Measurements from ENCODE around the gene IGF1R. TPM values are rescaled to one million over a fixed set of nuclear protein-coding genes. Genes with fewer than 3 reads are reported as not detected.

Gene IGF1R
- total and polyA plus RNA-seq, 2 of the 8 experiments (the other 6 are each of a cell fraction or from before 2014, with no cell fraction given) = 32.9 to 109 TPM

- TF ChIP-seq MAFK (IDR thresholded peaks at IDR 0.05; ENCODE audit: low read depth, low read length) (no peak), RXRA (IDR thresholded peaks at IDR 0.05; ENCODE audit: insufficient read depth, low read depth, low read length) (no peak), CHD2 (IDR thresholded peaks at IDR 0.05; ENCODE audit: low read length) (no peak), EZH2 (IDR thresholded peaks at IDR 0.05; ENCODE audit: low read depth, low read length, severe bottlenecking) (no peak)
Measured at GRCh38 chr15:98996169-98996568, 347.8 kb downstream of the IGF1R start (continued).
